Measurements from ENCODE around the gene SLC39A5. TPM values are rescaled to one million over a fixed set of nuclear protein-coding genes. Genes with fewer than 3 reads are reported as not detected.

Gene SLC39A5, protein sequence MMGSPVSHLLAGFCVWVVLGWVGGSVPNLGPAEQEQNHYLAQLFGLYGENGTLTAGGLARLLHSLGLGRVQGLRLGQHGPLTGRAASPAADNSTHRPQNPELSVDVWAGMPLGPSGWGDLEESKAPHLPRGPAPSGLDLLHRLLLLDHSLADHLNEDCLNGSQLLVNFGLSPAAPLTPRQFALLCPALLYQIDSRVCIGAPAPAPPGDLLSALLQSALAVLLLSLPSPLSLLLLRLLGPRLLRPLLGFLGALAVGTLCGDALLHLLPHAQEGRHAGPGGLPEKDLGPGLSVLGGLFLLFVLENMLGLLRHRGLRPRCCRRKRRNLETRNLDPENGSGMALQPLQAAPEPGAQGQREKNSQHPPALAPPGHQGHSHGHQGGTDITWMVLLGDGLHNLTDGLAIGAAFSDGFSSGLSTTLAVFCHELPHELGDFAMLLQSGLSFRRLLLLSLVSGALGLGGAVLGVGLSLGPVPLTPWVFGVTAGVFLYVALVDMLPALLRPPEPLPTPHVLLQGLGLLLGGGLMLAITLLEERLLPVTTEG
- total RNA-seq (2022) (not detected in 2 replicates), Bru-seq, nascent RNA (percentile 21 among the genes with signal in this experiment), BruChase-seq, experiment 1, labeled RNA remaining after a 6-hour chase (not detected), BruChase-seq, experiment 2, labeled RNA remaining after a 2-hour chase (percentile 11 among the genes with signal in this experiment)
- long read RNA-seq = 0 reads

DNA sequence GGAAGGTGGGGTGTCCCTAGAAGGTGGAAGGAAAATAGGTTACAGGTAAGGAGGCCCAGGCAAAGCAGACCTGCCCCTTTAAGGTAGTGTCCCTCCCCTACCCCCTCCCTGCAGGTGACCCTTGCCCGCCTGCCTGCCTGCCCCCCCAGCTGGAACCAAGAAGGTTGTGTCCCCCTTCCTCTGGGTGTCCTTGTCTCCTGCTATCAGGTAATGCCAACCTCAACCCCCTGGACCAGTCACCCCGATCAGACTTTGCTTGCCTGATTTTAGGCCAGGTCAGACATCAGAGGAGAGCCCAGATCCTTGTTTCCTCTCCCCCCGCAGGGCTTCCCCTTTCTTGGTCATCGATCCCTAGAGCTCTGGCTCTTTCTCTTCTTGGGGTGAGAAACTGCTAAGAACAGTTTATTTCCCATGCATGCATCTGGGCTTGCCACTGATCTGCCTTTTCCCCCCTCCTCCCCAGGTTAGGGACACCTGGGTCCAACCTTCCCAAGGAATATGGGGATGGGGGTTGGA, at the start of gene SLC39A5:
SLC39A5 (plus strand) TSS at position 136 of the 516 bp plus-strand sequence. CDS start 1,224 bp downstream, outside the sequence.
- peaks cover 12% of the 10 kb centered on the region for H3K4me1 Mint-ChIP-seq (ENCODE audit: insufficient read depth, unreplicated experiment)
- intact Hi-C loops (cut with micrococcal nuclease) = loop anchor here (10.0 kb wide), 1 partner anchor 495 kb away; no protein-coding TSS in a partner anchor
- POLR2A ChIA-PET = interaction anchor here (1.8 to 2.3 kb wide), 2 partner anchors 8 to 41 kb away, joined by 6 to 10 read pairs; partner anchors contain the start of genes RNF41 and SMARCC2
- no peaks in the 10 kb centered on the region for H3K27me3 Mint-ChIP-seq (ENCODE audit: insufficient read depth, unreplicated experiment)
- CTCF ChIA-PET = no interaction called here
- no peak within 1 kb of the TSS for H3K27ac Mint-ChIP-seq (ENCODE audit: low read depth, unreplicated experiment)
- BruUV-seq (replicated peaks) = no TSS peak
- no peak for DNase-seq (ENCODE audit: unreplicated experiment)
- no peaks in the 10 kb centered on the region for H3K9me3 Mint-ChIP-seq (ENCODE audit: unreplicated experiment)
- H3K4me3 Mint-ChIP-seq (ENCODE audit: unreplicated experiment) = no peak within 1 kb of the TSS
- H3K36me3 Mint-ChIP-seq (ENCODE audit: insufficient read depth, unreplicated experiment) = peaks cover 17% of the 10 kb centered on the region
- TF ChIP-seq, protein P1, sequence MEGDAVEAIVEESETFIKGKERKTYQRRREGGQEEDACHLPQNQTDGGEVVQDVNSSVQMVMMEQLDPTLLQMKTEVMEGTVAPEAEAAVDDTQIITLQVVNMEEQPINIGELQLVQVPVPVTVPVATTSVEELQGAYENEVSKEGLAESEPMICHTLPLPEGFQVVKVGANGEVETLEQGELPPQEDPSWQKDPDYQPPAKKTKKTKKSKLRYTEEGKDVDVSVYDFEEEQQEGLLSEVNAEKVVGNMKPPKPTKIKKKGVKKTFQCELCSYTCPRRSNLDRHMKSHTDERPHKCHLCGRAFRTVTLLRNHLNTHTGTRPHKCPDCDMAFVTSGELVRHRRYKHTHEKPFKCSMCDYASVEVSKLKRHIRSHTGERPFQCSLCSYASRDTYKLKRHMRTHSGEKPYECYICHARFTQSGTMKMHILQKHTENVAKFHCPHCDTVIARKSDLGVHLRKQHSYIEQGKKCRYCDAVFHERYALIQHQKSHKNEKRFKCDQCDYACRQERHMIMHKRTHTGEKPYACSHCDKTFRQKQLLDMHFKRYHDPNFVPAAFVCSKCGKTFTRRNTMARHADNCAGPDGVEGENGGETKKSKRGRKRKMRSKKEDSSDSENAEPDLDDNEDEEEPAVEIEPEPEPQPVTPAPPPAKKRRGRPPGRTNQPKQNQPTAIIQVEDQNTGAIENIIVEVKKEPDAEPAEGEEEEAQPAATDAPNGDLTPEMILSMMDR (IDR thresholded peaks at IDR 0.05; ENCODE audit: unreplicated experiment) = no peak

DNA sequence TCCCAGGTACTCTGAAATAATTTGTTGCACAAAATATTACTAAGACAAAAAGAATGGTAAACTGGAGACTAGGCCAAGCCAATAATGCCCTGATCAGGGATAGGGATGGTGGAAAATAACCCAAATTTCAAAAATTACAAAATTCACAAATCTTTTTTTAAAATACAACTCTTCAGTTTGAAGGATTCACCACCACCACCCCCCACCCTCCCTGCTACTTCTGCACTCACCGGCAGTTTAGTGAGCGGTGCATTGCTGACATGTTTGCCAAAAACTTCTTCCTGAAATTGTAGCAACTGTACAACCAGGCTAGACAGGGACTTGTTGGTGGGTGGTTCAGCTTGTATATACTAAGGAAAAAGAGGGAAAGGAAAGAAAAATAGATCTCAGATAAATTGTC, 42.9 kb upstream of the SLC39A5 start:
- no peaks in the 10 kb centered on the region for H3K9me3 Mint-ChIP-seq (ENCODE audit: unreplicated experiment)
- H3K4me3 Mint-ChIP-seq (ENCODE audit: unreplicated experiment) = no peak overlapping the region
- H3K36me3 Mint-ChIP-seq (ENCODE audit: insufficient read depth, unreplicated experiment) = peaks cover 60% of the 10 kb centered on the region
- peaks cover 27% of the 10 kb centered on the region for H3K4me1 Mint-ChIP-seq (ENCODE audit: insufficient read depth, unreplicated experiment)
- ChIA-PET CTCF (interaction anchor here (0.7 to 6.6 kb wide), 6 partner anchors 18 to 68 kb away, joined by 3 to 83 read pairs (median 22); partner anchors contain the start of genes ESYT1 and ZC3H10), POLR2A (interaction anchor here (1.7 to 7.9 kb wide), 5 partner anchors 10 to 59 kb away, joined by 5 to 108 read pairs (median 85); partner anchors contain the start of genes ESYT1, MYL6 and RNF41)
- TF ChIP-seq, protein P1 (IDR thresholded peaks at IDR 0.05; ENCODE audit: unreplicated experiment) = no peak
- intact Hi-C loops (cut with micrococcal nuclease) = no loop called here
- no peaks in the 10 kb centered on the region for H3K27me3 Mint-ChIP-seq (ENCODE audit: insufficient read depth, unreplicated experiment)
- DNase-seq (ENCODE audit: unreplicated experiment) = no peak
- no peak overlapping the region for H3K27ac Mint-ChIP-seq (ENCODE audit: low read depth, unreplicated experiment)
- BruUV-seq (replicated peaks) = no TSS peak

DNA sequence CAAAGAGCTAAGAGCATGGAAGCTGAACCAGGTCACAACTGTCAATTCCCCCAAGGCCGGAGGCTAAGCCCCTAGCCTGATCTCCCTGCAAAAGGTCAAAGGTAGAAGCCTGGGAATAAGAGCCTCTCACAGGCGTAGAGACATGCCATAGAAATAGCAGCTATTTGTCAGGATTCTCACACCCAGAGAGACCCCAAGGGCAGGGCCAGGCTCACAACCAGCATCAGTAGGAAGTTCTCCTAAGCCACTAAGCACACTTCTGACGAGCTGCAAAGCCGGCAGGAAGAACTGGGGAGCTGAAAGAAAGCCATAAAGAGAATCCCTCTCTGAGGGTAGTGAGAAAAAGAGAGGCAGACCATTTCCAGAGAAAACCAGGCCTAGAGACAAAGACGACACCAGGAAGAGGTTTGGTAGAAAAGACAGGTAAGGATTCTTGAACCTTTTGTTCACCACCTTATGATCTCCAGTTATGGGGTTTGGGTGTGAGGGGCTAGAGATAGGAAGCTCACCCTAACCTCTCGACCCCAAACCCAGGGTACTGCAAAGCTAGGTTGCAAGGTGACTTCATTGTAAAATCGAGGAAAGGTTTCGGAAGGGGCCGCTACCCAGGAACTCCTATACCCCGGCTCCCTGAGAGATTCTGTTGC, 41.6 kb upstream of the SLC39A5 start:
- no peak for DNase-seq (ENCODE audit: unreplicated experiment)
- TF ChIP-seq, protein P1 (IDR thresholded peaks at IDR 0.05; ENCODE audit: unreplicated experiment) = no peak
- H3K4me1 Mint-ChIP-seq (ENCODE audit: insufficient read depth, unreplicated experiment) = peaks cover 35% of the 10 kb centered on the region
- peak overlapping the region; percentile 85 for H3K4me3 Mint-ChIP-seq (ENCODE audit: unreplicated experiment)
- no TSS peak for BruUV-seq (replicated peaks)
- POLR2A ChIA-PET = interaction anchor here (0.5 to 7.9 kb wide), 21 partner anchors 8 to 214 kb away, joined by 3 to 140 read pairs (median 5); partner anchors contain the start of genes CS, ESYT1, MYL6 and MYL6B
- peaks cover 47% of the 10 kb centered on the region for H3K36me3 Mint-ChIP-seq (ENCODE audit: insufficient read depth, unreplicated experiment)
- peak overlapping the region; percentile 85 for H3K27ac Mint-ChIP-seq (ENCODE audit: low read depth, unreplicated experiment)
- H3K9me3 Mint-ChIP-seq (ENCODE audit: unreplicated experiment) = no peaks in the 10 kb centered on the region
- H3K27me3 Mint-ChIP-seq (ENCODE audit: insufficient read depth, unreplicated experiment) = no peaks in the 10 kb centered on the region
- intact Hi-C loops (cut with micrococcal nuclease) = no loop called here
- CTCF ChIA-PET = interaction anchor here (0.6 to 6.6 kb wide), 13 partner anchors 10 to 378 kb away, joined by 3 to 83 read pairs (median 7); partner anchors contain the start of gene ZC3H10

Data from MCF 10A (cell line).